ENCODE data around the gene ARSD.
A peak's percentile ranks its signal among the peaks of the same experiment; 100 is the strongest.

Gene ARSD

GRCh38 chrX:2913118-2913517 is 16.0 kb downstream of the ARSD start:
- TF ChIP-seq, protein P1, sequence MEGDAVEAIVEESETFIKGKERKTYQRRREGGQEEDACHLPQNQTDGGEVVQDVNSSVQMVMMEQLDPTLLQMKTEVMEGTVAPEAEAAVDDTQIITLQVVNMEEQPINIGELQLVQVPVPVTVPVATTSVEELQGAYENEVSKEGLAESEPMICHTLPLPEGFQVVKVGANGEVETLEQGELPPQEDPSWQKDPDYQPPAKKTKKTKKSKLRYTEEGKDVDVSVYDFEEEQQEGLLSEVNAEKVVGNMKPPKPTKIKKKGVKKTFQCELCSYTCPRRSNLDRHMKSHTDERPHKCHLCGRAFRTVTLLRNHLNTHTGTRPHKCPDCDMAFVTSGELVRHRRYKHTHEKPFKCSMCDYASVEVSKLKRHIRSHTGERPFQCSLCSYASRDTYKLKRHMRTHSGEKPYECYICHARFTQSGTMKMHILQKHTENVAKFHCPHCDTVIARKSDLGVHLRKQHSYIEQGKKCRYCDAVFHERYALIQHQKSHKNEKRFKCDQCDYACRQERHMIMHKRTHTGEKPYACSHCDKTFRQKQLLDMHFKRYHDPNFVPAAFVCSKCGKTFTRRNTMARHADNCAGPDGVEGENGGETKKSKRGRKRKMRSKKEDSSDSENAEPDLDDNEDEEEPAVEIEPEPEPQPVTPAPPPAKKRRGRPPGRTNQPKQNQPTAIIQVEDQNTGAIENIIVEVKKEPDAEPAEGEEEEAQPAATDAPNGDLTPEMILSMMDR (conservative IDR thresholded peaks at IDR 0.05; ENCODE audit: low read depth, low read length) = peak; percentile 31

GRCh38 chrX:2910109-2910508 is 19.0 kb downstream of the ARSD start:
- DNase-seq (ENCODE audit: low read depth) = no peak
- TF ChIP-seq, protein P1 (conservative IDR thresholded peaks at IDR 0.05; ENCODE audit: low read depth, low read length) = no peak

More at GRCh38 chrX:2913118-2913517, 16.0 kb downstream of the ARSD start:
- DNase-seq (ENCODE audit: low read depth) = no peak
- no peak overlapping the region for H3K4me3 ChIP-seq (ENCODE audit: low read depth, low read length)

DNA sequence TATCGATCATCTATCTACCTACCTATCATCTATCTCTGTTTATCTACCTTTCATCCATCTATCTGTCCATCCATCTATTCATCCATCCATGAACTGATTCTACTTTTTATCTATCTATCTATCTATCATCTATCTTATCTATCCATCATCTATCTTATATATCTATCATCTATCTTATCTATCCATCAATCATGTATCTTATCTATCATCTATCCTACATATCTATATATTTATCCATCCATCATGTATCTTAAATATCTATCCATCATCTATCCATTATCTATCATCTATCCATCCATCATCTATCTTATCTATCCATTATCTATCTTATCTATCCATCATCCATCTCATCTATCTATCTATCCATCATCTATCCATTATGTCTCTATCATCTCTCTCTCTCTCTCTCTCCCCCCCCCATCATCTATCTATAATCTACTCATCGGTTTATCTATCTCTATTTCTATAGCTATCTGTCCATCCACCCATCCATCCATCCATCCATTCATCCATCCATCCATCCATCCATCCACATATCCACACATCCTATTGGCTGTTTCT is 20.9 kb downstream of the ARSD start:
- no peak overlapping the region for H3K4me3 ChIP-seq (ENCODE audit: low read depth, low read length)
- TF ChIP-seq, protein P1 (conservative IDR thresholded peaks at IDR 0.05; ENCODE audit: low read depth, low read length) = no peak
- DNase-seq (ENCODE audit: low read depth) = no peak

More at GRCh38 chrX:2910109-2910508, 19.0 kb downstream of the ARSD start:
- H3K4me3 ChIP-seq (ENCODE audit: low read depth, low read length) = no peak overlapping the region

DNA sequence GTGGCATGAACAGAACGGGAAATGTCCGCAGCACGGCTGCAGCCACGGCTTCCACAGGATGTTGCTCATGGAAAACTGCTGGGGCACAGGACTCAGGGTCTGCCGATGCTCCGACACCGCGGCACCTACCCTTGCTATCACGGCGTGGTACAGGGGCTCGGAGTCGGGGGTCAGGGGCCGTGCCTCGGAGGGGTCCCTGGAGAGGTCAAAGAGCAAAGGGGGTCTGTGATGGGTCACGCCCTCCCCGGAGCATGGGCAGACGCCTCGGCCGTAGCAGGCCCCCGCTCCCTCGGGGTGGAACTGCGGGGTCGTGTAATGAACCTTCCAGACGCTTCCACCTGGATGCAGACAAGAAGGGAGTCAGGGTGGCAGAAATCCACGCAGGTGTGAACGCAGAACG is 21.8 kb downstream of the ARSD start:
- no peak overlapping the region for H3K4me3 ChIP-seq (ENCODE audit: low read depth, low read length)
- TF ChIP-seq, protein P1 (conservative IDR thresholded peaks at IDR 0.05; ENCODE audit: low read depth, low read length) = no peak
- no peak for DNase-seq (ENCODE audit: low read depth)

DNA sequence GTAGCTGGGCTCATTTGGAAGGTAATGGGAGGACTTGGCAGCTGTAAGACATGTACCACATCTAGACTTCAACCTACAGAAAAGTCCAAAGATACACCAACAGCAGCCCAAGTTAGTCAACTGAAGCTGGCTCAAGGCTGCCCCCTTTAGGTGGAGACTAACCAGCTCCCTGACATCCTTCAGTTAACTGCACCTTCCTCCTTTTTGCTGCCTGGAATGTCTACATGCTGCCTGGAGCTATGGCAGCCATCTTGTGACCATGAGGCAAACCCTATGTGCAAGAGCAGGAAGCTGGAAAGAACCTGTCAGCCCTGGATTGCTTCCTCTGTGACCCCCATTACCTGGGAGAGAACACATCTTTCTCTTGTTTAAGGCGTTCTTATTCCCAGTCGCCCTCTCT is 25.8 kb downstream of the ARSD start:
- no peak overlapping the region for H3K4me3 ChIP-seq (ENCODE audit: low read depth, low read length)
- TF ChIP-seq, protein P1 (conservative IDR thresholded peaks at IDR 0.05; ENCODE audit: low read depth, low read length) = peak; percentile 12
- DNase-seq (ENCODE audit: low read depth) = no peak

GRCh38 chrX:2902841-2903240 is 26.3 kb downstream of the ARSD start:
- no peak overlapping the region for H3K4me3 ChIP-seq (ENCODE audit: low read depth, low read length)
- TF ChIP-seq, protein P1 (conservative IDR thresholded peaks at IDR 0.05; ENCODE audit: low read depth, low read length) = no peak
- no peak for DNase-seq (ENCODE audit: low read depth)

DNA sequence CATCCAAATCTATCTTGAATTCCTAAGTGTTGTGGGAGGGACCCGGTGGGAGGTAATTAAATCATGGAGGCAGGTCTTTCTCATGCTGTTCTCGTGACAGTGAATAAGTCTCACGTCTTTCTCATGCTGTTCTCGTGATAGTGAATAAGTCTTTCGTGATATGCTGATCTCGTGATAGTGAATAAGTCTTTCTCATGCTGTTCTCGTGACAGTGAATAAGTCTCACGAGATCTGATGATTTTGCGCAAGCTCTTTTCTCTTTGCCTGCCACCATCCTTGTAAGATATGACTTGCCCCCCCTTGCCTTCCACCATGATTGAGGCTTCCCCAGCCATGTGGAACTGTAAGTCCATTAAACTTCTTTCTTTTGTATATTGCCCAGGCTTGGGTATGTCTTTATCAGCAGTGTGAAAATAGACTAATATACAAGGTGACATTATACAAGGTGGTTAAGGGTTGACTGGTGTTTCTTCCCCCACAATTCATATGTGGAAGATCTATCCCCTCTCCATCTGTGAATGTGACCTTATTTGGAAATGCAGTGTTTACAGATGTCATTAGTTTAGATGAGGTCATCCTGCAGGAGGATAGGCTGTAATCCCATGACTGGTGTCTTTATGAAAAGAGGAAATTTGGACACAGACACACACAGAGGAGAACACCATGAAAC is 27.6 kb downstream of the ARSD start:
- TF ChIP-seq, protein P1 (conservative IDR thresholded peaks at IDR 0.05; ENCODE audit: low read depth, low read length) = no peak
- no peak overlapping the region for H3K4me3 ChIP-seq (ENCODE audit: low read depth, low read length)
- DNase-seq (ENCODE audit: low read depth) = peak; percentile 13

Measured in choroid plexus epithelial cell (primary cell).